Esophagus squamous epithelium (tissue), 4 donors: Measurements from ENCODE around the gene HSPB1.

Experiments
- CTCF ChIP-seq, 6 experiments: fragments of 450-650 bp in 4 of 6; fragments of 200-600 bp in 2 of 6; sonication (generic) in 2 of 6; IDR thresholded peaks; one replicate each; pipeline ENCODE4 v1.5.1; 2016 to 2019; ENCODE audit warnings: antibody characterized with exemption in 6 of 6, mild to moderate bottlenecking in 4 of 6, moderate library complexity in 4 of 6
- POLR2A ChIP-seq, 4 donors: fragments of 450-650 bp; IDR thresholded peaks; one replicate each; pipeline ENCODE4 v1.6.1; 2017; ENCODE audit warnings: antibody characterized with exemption in 4 of 4, mild to moderate bottlenecking in 4 of 4, moderate library complexity in 3 of 4

GRCh38 chr7:76346097-76346496 lies 43.6 kb downstream of the HSPB1 start:
- TF ChIP-seq POLR2A (IDR thresholded peaks at IDR 0.05) (no peak), CTCF (IDR thresholded peaks at IDR 0.05) (no peak)
